ENCODE measurements around the gene NBEA.

- TF ChIP-seq, protein P1, sequence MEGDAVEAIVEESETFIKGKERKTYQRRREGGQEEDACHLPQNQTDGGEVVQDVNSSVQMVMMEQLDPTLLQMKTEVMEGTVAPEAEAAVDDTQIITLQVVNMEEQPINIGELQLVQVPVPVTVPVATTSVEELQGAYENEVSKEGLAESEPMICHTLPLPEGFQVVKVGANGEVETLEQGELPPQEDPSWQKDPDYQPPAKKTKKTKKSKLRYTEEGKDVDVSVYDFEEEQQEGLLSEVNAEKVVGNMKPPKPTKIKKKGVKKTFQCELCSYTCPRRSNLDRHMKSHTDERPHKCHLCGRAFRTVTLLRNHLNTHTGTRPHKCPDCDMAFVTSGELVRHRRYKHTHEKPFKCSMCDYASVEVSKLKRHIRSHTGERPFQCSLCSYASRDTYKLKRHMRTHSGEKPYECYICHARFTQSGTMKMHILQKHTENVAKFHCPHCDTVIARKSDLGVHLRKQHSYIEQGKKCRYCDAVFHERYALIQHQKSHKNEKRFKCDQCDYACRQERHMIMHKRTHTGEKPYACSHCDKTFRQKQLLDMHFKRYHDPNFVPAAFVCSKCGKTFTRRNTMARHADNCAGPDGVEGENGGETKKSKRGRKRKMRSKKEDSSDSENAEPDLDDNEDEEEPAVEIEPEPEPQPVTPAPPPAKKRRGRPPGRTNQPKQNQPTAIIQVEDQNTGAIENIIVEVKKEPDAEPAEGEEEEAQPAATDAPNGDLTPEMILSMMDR (IDR thresholded peaks at IDR 0.05): no peak
- TF ChIP-seq POLR2A (IDR thresholded peaks at IDR 0.05): no peak
- TF ChIP-seq POLR2AphosphoS5 (IDR thresholded peaks at IDR 0.05): no peak
- no peak for TF ChIP-seq EP300 (IDR thresholded peaks at IDR 0.05)
These were observed 730.5 kb downstream of the NBEA start for GRCh38 chr13:35672611-35673010.

All from sigmoid colon (tissue), 4 donors.